ENCODE data around the gene SYNGR3.
A peak's percentile ranks its signal among the peaks of the same experiment; 100 is the strongest.

SYNGR3 gene, protein sequence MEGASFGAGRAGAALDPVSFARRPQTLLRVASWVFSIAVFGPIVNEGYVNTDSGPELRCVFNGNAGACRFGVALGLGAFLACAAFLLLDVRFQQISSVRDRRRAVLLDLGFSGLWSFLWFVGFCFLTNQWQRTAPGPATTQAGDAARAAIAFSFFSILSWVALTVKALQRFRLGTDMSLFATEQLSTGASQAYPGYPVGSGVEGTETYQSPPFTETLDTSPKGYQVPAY

DNA sequence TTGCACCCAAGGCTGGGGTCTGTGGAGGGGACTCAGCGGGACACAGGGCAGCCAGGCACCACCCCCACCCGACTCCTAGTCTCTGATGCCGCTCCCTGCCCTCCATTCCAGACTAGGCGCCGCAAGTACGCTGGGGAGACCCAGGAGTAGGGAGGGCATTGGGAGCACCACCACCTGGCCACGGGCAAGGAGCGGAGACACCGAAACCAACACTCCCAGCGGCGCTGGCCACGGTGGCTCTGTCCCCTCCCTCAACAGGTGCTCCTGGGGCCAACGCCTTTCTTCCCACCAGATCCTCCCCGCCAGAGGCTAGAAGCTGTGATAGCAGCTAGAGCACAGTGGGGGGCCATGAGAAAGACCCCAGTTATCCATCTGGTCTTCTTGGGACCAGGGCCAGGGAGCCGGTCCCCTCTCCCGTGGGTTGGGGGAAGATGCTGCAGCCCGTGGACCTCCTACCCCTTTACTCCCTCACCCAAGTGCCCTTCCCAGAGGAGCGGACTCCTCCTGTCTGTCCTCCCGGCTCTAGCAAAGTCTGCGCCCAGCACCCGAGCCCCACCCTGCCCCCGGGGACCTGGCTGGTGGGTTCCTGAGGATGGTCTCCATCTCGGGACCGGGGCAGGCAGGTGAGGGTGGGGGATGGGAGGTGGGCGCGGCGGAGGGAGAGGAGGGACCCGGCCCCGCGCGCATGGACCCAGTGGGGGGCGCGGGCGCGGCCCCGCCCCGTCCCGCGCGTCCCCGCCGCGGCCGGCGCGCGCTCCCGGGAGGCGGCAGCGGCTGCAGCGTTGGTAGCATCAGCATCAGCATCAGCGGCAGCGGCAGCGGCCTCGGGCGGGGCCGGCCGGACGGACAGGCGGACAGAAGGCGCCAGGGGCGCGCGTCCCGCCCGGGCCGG lies at the start of gene SYNGR3:
Gene SYNGR3, plus strand, starts transcription at position 762 of the 892 bp plus-strand sequence. CDS start 133 bp downstream, outside the sequence.
- Histone ChIP-seq H3K4me3 (ENCODE audit: low read depth in 1 of 2, low read length in 2 of 2) (no peak within 1 kb of the TSS), H3K27me3 (ENCODE audit: control insufficient read depth in 1 of 2, insufficient read depth in 2 of 2, low read length in 2 of 2) (peaks cover 26 to 42% of the 10 kb centered on the region in 2 donors), H3K9me3 (ENCODE audit: low read length) (no peaks in the 10 kb centered on the region), H3K4me1 (ENCODE audit: insufficient read depth, low read length) (peaks cover 20% of the 10 kb centered on the region), H3K9ac (ENCODE audit: low read length) (no peak within 1 kb of the TSS), H3K36me3 (ENCODE audit: insufficient read depth, low read length) (peaks cover 15% of the 10 kb centered on the region), H3K27ac (ENCODE audit: low read depth, low read length) (no peak within 1 kb of the TSS)

DNA sequence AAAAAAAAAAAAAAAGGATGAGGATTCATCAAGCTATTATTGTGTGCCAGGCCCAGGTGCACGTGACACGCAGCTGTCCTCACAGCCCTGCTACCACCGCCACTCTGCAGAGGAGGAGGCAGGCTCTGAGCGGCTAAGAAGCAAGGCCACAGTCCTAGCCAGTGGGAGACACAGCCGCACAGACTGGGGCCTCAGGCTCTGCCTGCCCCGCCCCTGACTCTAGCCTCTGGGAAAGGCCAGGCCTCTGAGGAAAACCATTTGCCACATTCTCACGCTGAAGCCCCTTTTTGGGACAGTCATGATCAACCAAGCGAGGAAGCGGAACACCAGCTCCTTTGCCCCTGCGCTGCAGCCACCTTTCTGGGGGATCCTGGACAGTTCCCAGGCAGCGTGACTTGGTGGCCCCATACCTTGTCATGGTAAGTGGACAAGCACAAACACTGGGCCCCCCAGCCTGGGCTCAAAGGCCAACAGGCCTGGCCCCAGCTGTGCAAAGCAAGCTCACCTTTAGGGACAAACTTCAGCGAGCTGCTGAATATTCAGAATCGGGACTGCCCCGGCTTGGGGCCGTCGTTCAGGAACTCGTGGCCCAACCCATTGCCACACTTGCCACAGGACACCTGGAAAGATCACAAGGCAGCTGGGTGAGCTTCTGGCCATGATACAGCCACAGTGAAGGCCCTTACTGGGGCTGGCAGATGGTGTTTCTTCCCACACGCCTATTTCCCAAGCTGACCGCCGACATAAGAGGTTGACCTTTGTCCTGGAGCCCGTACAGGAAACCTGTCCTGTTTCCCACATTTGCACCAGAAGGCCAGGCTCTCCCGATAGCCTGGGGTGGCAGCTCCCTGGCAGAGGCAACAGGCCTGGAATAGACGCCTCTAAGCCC lies 49.3 kb upstream of the SYNGR3 start:
- H3K4me1 ChIP-seq (ENCODE audit: insufficient read depth, low read length): peaks cover 14% of the 10 kb centered on the region
- H3K36me3 ChIP-seq (ENCODE audit: insufficient read depth, low read length): peaks cover 23% of the 10 kb centered on the region
- no peaks in the 10 kb centered on the region for H3K27me3 ChIP-seq (ENCODE audit: control insufficient read depth in 1 of 2, insufficient read depth in 2 of 2, low read length in 2 of 2)
- H3K27ac ChIP-seq (ENCODE audit: low read depth, low read length): no peak overlapping the region
- no peaks in the 10 kb centered on the region for H3K9me3 ChIP-seq (ENCODE audit: low read length)
- no peak overlapping the region for H3K4me3 ChIP-seq (ENCODE audit: low read depth in 1 of 2, low read length in 2 of 2)
- no peak overlapping the region for H3K9ac ChIP-seq (ENCODE audit: low read length)

DNA sequence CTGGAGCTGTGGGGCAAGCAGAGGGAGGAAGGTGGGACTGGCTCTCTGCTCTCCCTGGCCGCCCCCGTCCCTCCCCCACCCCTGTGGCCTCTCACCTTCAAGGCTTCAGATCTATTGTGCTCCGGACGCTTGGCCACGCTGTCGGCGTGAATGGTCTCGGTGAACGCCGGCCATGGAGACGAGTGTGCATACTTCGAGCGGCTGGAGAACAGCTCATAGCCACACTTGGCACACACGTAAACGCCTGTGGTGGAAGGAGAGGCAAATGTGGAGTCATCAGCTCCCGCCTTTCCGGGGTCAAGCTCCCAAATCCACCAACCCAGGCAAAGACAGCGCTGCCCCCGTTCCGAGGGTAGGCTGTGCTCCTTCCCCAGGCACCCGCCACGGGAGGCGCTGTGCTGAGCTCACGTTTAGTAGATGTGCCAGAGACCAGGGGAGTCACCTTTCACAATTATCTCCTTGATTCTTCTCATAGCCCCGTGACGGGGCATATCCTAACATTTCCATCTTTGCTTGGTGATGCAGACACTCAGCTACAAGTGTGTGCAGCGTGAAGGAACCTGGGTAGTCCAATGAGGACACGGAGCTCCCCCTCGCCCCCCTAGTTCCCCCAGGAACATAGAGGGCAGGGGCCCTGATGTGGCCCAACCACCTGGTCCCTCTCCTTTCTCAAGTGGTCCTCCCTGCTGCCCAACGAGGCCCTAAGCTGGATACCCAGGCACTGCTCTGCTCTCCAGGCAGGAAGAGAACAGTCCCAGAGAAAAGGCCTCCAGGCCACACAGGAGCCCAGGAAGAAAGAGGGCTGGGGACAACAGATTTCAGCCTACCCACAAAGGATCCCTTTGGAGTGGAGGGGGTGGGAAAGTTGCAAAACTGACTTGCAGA lies 48.4 kb upstream of the SYNGR3 start:
- Histone ChIP-seq H3K27ac (ENCODE audit: low read depth, low read length) (peak overlapping the region; percentile 39), H3K9ac (ENCODE audit: low read length) (no peak overlapping the region), H3K9me3 (ENCODE audit: low read length) (no peaks in the 10 kb centered on the region), H3K27me3 (ENCODE audit: control insufficient read depth in 1 of 2, insufficient read depth in 2 of 2, low read length in 2 of 2) (no peaks in the 10 kb centered on the region), H3K4me1 (ENCODE audit: insufficient read depth, low read length) (peaks cover 14% of the 10 kb centered on the region), H3K36me3 (ENCODE audit: insufficient read depth, low read length) (peaks cover 23% of the 10 kb centered on the region), H3K4me3 (ENCODE audit: low read depth in 1 of 2, low read length in 2 of 2) (peak overlapping the region in 1 of 2 donors; percentile 95)

DNA sequence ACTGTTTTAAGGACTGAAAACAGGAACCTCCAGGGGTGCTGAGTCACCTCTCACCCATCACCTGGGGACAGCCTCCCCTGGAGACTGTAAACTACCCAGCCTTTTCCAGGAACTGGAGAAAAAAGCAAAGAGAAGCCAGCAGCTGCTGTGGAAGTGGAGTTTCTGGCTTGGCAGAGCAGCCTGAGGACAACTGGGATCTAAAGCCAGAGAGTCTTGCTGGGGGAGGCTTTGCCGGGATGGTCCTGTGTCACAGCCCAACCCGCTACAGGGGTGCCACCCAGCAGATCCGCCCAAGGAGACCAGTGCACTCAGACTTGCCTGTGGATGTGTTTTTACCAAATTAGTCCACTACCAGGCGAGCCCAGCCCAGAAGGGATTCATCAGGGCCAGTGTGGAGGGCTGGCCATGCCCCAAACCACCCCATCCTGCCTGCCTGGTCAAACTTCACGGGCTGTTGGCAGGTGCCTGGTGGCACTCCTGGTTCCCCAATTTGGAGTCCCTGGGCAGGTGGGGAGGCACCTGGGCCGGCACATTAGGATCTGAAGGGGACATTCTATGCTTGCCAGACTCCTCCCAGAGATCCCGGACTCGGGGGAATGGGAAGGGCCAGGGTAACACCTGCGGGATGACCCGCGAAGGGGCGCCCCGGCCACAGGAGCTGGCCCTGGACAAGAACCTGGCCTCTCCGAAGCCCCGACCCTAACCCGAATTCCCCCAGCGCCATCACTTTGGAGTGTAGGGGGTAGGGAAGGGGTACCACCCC lies 47.5 kb upstream of the SYNGR3 start:
- Histone ChIP-seq H3K4me1 (ENCODE audit: insufficient read depth, low read length) (peaks cover 14% of the 10 kb centered on the region), H3K9me3 (ENCODE audit: low read length) (no peaks in the 10 kb centered on the region), H3K4me3 (ENCODE audit: low read depth in 1 of 2, low read length in 2 of 2) (peak overlapping the region; percentile 78 to 95), H3K9ac (ENCODE audit: low read length) (peak overlapping the region; percentile 46), H3K27me3 (ENCODE audit: control insufficient read depth in 1 of 2, insufficient read depth in 2 of 2, low read length in 2 of 2) (no peaks in the 10 kb centered on the region), H3K36me3 (ENCODE audit: insufficient read depth, low read length) (peaks cover 23% of the 10 kb centered on the region), H3K27ac (ENCODE audit: low read depth, low read length) (peak overlapping the region; percentile 39)

DNA sequence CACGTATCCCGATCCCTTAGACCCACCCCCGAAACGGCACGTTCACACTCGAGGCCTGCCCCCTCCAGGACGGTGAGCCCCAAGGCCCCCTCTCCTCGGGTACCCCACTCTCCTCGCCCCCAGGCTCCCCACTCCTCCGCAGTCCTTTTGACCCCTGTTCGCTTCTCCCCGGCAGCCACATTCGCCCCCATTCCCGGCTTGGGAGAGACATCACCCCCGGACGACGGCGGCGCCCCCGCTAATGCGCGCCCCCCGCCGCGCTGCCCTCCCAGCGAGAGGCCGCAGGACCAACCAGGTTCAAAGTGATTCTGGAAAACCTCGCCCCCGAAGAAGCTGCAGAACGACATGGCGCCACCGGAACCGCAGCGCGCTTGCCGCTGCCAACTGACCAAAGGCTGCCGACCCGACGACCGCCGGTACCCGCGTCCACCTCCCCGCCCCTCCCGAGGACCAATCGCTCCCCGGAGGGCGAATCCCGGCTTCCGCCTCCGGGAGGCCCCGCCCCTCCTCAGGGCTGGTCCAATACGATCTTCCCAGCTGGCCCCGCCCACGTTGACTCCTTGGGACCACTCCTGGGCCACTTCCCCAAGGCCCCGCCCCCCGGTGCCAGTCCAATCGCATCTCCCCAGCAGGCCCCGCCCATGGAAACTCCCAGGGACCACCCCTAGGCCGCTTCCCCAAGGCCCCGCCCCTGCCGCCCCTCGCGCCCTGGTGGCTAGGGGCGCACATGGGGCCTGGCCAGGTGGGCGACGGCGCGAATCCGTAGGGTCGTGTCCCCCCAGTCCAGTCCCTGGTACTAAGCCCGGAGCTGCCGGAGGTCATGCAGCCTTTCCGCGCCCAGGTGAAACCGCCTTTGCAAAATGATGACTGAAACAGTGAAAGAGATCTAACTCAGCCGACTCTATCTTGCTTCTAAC lies 46.7 kb upstream of the SYNGR3 start, which contains the start of gene MSRB1:
Gene MSRB1, minus strand, starts transcription at position 390 of the 917 bp plus-strand sequence. Its CDS starts 43 bp downstream, at position 347.
- peak within 1 kb of the TSS; percentile 73 for H3K27ac ChIP-seq (ENCODE audit: low read depth, low read length)
- H3K9ac ChIP-seq (ENCODE audit: low read length): peak within 1 kb of the TSS; percentile 46
- H3K4me3 ChIP-seq (ENCODE audit: low read depth in 1 of 2, low read length in 2 of 2): peak within 1 kb of the TSS; percentile 78 to 95
- no peaks in the 10 kb centered on the region for H3K9me3 ChIP-seq (ENCODE audit: low read length)
- H3K36me3 ChIP-seq (ENCODE audit: insufficient read depth, low read length): peaks cover 20% of the 10 kb centered on the region
- peaks cover 14% of the 10 kb centered on the region for H3K4me1 ChIP-seq (ENCODE audit: insufficient read depth, low read length)
- no peaks in the 10 kb centered on the region for H3K27me3 ChIP-seq (ENCODE audit: control insufficient read depth in 1 of 2, insufficient read depth in 2 of 2, low read length in 2 of 2)

DNA sequence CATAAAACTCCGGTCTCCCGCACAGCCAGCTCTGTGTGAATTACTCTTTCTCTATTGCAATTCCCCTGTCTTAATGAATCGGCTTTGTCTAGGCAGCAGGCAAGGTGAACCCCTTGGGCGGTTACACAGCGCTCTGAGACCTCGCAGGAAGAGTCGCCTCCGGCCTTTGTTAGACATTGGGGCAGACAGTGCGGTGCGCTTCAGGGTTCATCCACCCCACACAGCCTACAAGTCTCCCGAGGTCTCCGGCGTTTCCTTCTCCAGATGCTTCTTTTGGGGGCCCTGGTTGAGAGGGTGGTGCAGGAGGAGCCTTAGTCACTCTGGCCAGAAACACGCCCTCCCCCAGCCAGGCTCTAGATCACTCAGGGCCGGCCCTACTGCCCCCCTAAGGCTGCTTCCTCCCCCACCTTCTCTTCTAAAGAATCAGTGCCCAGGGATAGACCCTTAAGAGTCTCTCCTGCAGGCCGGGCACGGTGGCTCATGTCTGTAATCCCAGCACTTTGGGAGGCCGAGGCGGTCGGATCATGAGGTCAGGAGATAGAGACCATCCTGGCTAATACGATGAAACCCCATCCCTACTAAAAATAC lies 45.1 kb upstream of the SYNGR3 start:
- no peak overlapping the region for H3K4me3 ChIP-seq (ENCODE audit: low read depth in 1 of 2, low read length in 2 of 2)
- no peak overlapping the region for H3K27ac ChIP-seq (ENCODE audit: low read depth, low read length)
- H3K9ac ChIP-seq (ENCODE audit: low read length): no peak overlapping the region
- H3K4me1 ChIP-seq (ENCODE audit: insufficient read depth, low read length): peaks cover 14% of the 10 kb centered on the region
- no peaks in the 10 kb centered on the region for H3K27me3 ChIP-seq (ENCODE audit: control insufficient read depth in 1 of 2, insufficient read depth in 2 of 2, low read length in 2 of 2)
- no peaks in the 10 kb centered on the region for H3K9me3 ChIP-seq (ENCODE audit: low read length)
- H3K36me3 ChIP-seq (ENCODE audit: insufficient read depth, low read length): peaks cover 6% of the 10 kb centered on the region

DNA sequence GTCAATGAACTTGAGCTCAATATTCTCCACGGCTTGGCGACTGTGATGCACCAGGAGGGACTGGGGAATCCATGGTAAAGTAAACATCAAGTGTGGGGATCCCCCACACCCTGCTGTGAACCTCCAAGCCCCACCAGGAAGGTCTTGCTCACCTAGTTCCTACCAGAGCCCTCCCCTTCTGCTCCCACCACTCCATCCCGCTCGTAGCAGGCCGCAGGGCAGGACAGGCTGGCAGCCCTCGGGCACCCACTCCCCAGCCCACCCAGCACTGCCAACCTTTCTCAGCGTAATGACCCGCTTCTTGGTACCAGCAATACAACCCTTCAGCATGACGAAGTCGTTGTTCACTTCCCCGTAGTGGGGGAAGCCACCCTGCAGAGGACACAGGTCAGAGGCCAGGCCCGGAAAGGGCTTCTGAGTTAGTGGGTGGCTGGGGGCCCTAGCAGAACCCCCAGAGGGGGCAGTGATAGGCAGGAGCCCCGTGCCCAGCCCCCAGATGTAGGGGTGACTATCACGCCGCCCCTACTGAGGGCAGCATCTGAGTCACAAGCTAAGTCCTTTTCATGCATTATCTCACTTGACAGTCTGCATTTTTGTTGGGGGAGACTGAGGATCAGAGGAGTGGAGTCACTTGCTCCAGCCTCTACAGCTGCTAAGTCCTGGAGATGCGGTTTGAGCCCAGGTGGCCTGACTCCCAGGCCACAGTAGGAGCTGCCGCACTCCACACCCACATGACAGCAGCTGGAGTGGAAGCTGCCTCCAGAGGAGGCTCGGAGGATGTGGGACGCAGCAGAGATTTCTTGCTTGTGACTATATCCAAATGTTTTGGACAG lies 44.0 kb upstream of the SYNGR3 start:
- peaks cover 14% of the 10 kb centered on the region for H3K4me1 ChIP-seq (ENCODE audit: insufficient read depth, low read length)
- H3K27ac ChIP-seq (ENCODE audit: low read depth, low read length): no peak overlapping the region
- H3K9me3 ChIP-seq (ENCODE audit: low read length): no peaks in the 10 kb centered on the region
- no peaks in the 10 kb centered on the region for H3K27me3 ChIP-seq (ENCODE audit: control insufficient read depth in 1 of 2, insufficient read depth in 2 of 2, low read length in 2 of 2)
- peaks cover 3% of the 10 kb centered on the region for H3K36me3 ChIP-seq (ENCODE audit: insufficient read depth, low read length)
- no peak overlapping the region for H3K9ac ChIP-seq (ENCODE audit: low read length)
- no peak overlapping the region for H3K4me3 ChIP-seq (ENCODE audit: low read depth in 1 of 2, low read length in 2 of 2)

DNA sequence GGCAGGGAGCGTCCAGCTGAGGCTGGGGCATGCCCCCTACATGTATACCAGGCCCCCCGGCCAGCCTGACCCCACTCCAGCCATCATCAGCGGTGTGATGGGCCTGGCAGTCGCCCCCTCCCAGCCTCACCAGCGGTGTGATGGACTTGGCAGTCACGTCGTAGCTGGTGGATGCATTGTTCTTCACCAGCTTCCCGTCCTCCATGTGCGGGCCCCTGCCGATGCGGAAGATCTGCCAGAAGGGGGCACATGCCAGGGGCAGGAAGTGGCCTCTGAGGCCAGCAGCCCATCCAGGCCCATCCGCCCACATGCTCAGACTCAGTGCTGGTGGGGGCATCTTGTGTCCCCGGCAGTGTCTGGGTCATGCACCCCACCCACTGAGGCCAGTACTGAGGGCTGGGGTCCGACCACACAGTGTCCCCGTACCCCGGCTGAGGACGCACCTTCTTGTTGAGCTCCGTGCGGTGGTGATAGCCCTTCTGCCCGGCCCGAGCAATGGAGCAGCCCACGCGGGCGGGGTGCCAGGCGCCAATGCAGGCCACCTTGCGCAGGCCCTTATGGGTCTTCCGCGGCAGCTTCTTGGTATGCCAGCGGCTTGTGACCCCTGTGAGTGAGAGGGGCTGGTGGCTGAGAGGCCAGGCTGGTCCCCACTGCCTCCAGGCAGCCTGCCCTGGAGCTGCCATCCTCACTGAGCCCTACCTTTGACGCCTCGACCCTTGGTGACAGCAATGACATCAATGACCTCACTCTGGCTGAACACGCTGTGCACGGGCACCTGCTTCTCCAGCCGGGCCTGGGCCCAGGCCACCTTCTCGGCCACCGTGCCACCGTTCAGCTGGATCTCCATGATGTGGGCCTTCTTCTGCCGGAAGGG lies 43.0 kb upstream of the SYNGR3 start:
- Histone ChIP-seq H3K27me3 (ENCODE audit: control insufficient read depth in 1 of 2, insufficient read depth in 2 of 2, low read length in 2 of 2) (no peaks in the 10 kb centered on the region), H3K4me1 (ENCODE audit: insufficient read depth, low read length) (peaks cover 9% of the 10 kb centered on the region), H3K36me3 (ENCODE audit: insufficient read depth, low read length) (no peaks in the 10 kb centered on the region), H3K27ac (ENCODE audit: low read depth, low read length) (no peak overlapping the region), H3K9ac (ENCODE audit: low read length) (no peak overlapping the region), H3K4me3 (ENCODE audit: low read depth in 1 of 2, low read length in 2 of 2) (no peak overlapping the region), H3K9me3 (ENCODE audit: low read length) (no peaks in the 10 kb centered on the region)

All from muscle layer of colon (tissue), 2 donors.